HG03378 (cell line): ENCODE measurements around the gene SLC39A11.
"Not testable (repeated sequence)": the region's sequence is repeated elsewhere in the genome, so short reads cannot be mapped to it uniquely, and the experiment has no call there.

Experiments
- ATAC-seq: cut with Tn5 transposase; IDR thresholded peaks from one replicate; pipeline ENCODE4 v1.9.1; 2021; ENCODE audit warnings: mild to moderate bottlenecking, moderate library complexity; ENCODE audit not compliant: unreplicated experiment

The SLC39A11 gene

GRCh38 chr17:73092523-73093135, at the start of gene SLC39A11:
SLC39A11 (minus strand) TSS chr17:73092688; CDS start chr17:73088764, 3,924 bp downstream.
- peak; percentile 97 for ATAC-seq

- ATAC-seq, result no peak
These were observed 48.9 kb upstream of the SLC39A11 start for GRCh38 chr17:73141411-73141810.

GRCh38 chr17:73140566-73140965, 48.1 kb upstream of the SLC39A11 start:
- ATAC-seq, result no peak

GRCh38 chr17:73139296-73139695, 46.8 kb upstream of the SLC39A11 start:
- no peak for ATAC-seq

GRCh38 chr17:73138541-73139138, 46.2 kb upstream of the SLC39A11 start:
- ATAC-seq, result no peak

- no peak for ATAC-seq
These were observed 44.9 kb upstream of the SLC39A11 start for GRCh38 chr17:73137376-73137775.

GRCh38 chr17:73135766-73136165, 43.3 kb upstream of the SLC39A11 start:
- ATAC-seq, result no peak

- no peak for ATAC-seq
These were observed 41.6 kb upstream of the SLC39A11 start for GRCh38 chr17:73133911-73134649.

- no peak for ATAC-seq
These were observed 39.6 kb upstream of the SLC39A11 start for GRCh38 chr17:73132085-73132492.

- ATAC-seq, result not testable (repeated sequence)
These were observed 39.0 kb upstream of the SLC39A11 start for GRCh38 chr17:73131439-73131838.

GRCh38 chr17:73130977-73131376, 38.5 kb upstream of the SLC39A11 start:
- ATAC-seq, result no peak

- no peak for ATAC-seq
These were observed 36.0 kb upstream of the SLC39A11 start for GRCh38 chr17:73128496-73128895.

GRCh38 chr17:73126716-73127473, 34.4 kb upstream of the SLC39A11 start:
- ATAC-seq, result no peak

- ATAC-seq, result no peak
These were observed 31.3 kb upstream of the SLC39A11 start for GRCh38 chr17:73123606-73124320.

GRCh38 chr17:73122953-73123605, 30.6 kb upstream of the SLC39A11 start:
- ATAC-seq, result no peak

- ATAC-seq, result no peak
These were observed 29.0 kb upstream of the SLC39A11 start for GRCh38 chr17:73121506-73121905.

GRCh38 chr17:73119631-73120030, 27.1 kb upstream of the SLC39A11 start:
- ATAC-seq, result no peak

- no peak for ATAC-seq
These were observed 26.5 kb upstream of the SLC39A11 start for GRCh38 chr17:73118951-73119391.

- ATAC-seq, result no peak
These were observed 25.7 kb upstream of the SLC39A11 start for GRCh38 chr17:73118139-73118538.

- no peak for ATAC-seq
These were observed 19.8 kb upstream of the SLC39A11 start for GRCh38 chr17:73112246-73112645.
